GM19099 (cell line): Measurements from ENCODE around the gene TIMM22.

Source experiments
- POLR2A ChIP-seq: IDR thresholded peaks from 3 replicates; pipeline ENCODE4 v1.6.1; 2011; ENCODE audit warnings: low read depth; ENCODE audit not compliant: insufficient read length; ENCODE audit errors: extremely low read depth

The TIMM22 gene

GRCh38 chr17:1036171-1036844, 39.4 kb downstream of the TIMM22 start:
- TF ChIP-seq POLR2A: no peak

DNA sequence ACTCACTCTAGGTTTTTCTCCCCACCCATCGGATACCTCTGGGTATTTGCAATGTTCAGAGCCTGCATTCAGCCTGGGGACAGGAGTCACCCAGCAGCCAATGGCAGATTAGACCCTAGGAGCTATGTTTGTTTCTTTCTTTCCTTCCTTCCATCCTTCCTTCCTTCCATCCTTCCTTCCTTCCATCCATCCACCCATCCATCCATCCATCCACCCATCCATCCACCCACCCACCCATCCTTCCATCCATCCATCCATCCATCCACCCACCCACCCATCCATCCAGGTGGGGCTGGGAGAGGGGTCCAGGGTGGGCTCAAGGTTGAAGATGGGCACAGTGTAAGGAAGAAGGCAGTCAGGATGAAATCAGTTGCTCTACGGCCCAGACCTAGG, 39.9 kb downstream of the TIMM22 start:
- TF ChIP-seq POLR2A: no peak

DNA sequence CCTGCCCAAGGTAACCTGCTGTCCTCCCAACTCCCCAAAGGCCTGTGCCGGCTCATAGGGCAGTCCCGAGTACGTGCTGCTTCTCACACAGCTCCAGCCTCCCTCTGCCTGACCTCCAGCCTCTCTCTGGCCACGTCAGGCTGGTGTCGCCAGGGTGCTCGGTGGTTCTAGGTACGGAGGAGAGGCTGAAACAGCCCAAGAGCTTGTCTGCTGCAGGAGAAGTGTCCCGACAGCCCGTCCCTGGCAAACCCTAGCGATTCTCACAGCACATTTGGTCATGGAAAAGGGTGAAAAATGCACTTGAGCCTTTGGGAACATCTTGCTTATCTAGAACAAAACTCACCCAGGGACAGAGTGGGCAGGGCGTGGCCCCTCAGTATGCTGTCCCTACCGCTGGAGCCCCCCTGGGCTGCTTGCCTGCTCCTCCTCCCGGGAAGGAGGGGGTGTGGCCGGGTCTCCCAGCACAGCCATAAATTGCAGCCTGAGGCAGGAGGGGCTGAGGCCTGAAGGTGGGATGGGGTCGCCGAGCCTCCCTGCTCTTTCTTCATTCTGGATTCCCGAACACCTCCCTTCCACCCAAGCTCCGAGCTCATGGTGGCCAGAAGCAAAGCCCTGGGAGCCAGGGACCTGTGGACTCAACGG, 40.4 kb downstream of the TIMM22 start:
- no peak for TF ChIP-seq POLR2A

DNA sequence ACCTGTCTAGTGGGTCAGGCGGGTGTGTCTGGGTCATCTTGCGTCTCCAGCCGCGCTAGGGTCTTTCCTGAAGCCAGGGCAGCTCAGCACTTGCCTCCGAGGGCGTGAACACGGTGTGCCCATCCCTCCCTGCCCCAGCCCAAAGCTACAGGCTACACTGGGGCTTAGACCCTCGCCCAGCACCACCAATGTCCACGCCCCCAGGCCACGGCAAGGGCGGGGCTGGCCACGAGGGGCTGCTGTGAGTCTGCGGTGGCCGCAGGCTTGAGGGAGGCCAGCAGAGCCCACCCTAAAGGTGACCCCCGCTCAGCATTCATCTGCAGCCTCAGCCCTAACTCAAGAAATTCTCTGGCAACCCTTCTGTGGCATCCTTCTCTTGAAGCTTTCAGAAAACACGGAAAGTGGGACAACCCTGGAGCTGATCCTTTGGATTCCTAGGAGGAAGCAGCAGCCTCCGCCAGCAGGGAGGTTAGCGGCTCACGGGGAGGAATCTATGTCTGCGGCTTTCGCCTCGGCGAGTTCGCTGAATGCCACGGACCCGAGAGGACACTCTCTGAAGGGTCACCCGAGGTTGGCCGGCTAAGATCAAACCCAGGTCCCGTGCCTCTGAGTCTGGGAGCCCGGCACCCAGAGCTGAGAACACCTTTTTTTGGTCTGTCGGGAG, 41.7 kb downstream of the TIMM22 start:
- TF ChIP-seq POLR2A: no peak

- TF ChIP-seq POLR2A: no peak
Observed at GRCh38 chr17:1039123-1039507, 42.2 kb downstream of the TIMM22 start.

DNA sequence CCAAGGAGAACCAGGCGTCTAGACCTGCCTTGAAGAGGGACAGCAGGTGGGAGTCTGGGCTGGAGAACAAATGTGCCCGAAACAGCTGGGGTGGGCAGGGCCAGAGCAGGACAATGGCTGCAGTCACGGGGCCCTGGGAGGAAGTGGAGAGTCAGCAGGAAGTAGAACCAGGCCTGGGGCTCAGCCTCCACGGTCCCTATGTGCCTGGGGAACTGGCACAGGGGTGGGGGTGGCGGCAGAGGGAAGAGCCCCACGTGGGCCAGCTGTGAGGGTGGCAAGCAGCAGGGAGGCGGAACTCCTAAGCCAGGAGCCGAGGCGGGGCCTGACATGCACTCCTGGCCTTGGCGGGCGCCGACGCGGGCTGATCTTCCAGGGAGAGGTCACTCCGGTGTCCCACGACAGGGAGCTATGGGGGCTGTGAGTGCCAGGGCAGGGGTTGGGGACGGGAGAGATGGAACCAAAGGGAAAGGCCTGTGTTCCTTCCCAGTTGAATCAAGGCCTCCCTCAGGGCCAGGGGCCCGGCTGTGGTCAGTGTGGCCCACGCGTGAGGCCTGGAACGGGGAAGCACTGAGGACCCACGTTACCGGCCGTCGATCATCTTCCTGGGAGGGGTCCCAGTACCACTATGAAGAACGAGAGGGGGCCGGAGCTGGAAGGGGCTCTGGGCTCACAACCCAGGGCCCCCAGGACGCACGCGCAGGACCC, 42.7 kb downstream of the TIMM22 start:
- TF ChIP-seq POLR2A: no peak

GRCh38 chr17:1040216-1040600, 43.3 kb downstream of the TIMM22 start:
- no peak for TF ChIP-seq POLR2A

GRCh38 chr17:1041746-1042145, 44.8 kb downstream of the TIMM22 start:
- no peak for TF ChIP-seq POLR2A

GRCh38 chr17:1042486-1042885, 45.6 kb downstream of the TIMM22 start:
- TF ChIP-seq POLR2A: no peak

- no peak for TF ChIP-seq POLR2A
Observed at GRCh38 chr17:1043601-1044251, 46.8 kb downstream of the TIMM22 start.

- TF ChIP-seq POLR2A: no peak
Observed at GRCh38 chr17:1045456-1045855, 48.5 kb downstream of the TIMM22 start.

DNA sequence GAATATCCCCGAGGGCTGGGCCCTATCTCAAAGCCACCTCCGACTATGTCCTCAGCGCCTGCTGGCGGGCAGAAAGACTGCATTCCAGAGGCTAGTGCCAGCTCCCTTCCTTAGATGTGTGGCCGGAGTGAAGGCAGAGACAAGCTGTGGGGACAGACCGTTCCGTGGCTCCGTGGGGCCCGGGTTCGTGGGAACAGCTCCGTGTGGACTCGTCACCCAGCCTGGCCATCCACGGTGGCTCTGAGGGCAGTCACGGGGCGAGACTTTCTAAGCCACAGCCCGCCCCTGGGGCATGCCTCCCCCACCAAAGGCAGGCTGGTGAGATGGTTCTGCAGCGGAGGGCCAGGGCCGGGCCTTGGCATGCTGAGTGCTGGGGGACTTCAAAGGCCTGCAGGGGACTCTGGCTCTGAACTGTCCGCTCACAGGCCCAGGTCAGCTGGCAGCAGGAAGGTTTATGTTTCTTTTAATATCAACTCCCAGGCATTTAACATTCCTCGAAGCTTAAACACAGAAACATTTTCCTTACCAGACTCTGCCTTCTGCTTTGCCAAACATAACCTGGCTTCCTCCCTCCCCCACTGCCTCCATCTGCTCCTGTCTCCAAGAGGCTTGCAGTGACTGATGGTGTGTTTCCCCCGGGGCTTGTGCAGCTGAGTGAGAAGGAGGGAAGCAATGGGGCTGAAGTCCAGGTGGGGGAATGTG, 50.4 kb downstream of the TIMM22 start:
- no peak for TF ChIP-seq POLR2A

DNA sequence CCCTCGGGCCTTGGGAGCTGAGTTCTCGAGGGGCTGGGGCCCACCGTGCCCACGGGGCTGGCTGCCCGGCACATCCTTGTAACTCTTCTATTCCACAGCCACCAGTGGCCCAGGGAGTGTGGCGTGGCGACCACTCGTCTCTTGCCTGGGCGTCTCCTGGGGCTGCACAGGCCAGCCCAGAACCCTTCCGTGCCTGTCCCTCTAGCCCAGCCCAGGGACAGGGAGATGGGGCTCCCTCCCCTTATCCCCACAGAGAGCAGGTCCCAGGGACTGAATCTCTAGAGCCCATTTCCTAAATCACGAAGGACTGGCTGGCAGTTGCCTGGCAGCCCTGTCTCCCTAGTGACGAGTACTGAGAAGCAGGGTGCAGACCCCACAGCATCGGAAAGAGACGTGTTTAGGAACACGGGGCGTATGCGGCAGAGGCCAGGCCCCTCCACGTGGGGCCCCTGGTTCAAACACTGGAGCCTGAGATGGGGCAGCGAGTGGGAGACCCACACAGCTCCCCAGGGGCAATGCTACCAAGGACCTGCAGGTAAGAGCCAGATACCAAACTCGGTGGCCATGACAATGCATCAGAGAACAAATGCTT, 51.0 kb downstream of the TIMM22 start:
- TF ChIP-seq POLR2A: no peak

- no peak for TF ChIP-seq POLR2A
Observed at GRCh38 chr17:1049446-1050225, 52.7 kb downstream of the TIMM22 start.
